Mesenteric fat pad (tissue), 1 donor: Measurements from ENCODE around the gene NPSR1. TPM values are rescaled to one million over a fixed set of nuclear protein-coding genes. Genes with fewer than 3 reads are reported as not detected.

ENCODE experiments used
- DNase-seq: peaks from one replicate; pipeline ENCODE4 v3.0.0-alpha.2; 2020; ENCODE audit warnings: low spot score
- total RNA-seq: library from RNA; stranded (reverse); fragmentation: NEBNext Ultra II Directional; extraction: Animal tissue kit (Norgen Biotek cat#: 25700); gene quantifications from one replicate; pipeline ENCODE4 v1.2.1, GENCODE V29; 2021
- donor health status: DM: yes; HTN: yes; CAD: no.

Gene NPSR1
- total RNA-seq, 1 donor from 2014 or later, result not detected

DNA sequence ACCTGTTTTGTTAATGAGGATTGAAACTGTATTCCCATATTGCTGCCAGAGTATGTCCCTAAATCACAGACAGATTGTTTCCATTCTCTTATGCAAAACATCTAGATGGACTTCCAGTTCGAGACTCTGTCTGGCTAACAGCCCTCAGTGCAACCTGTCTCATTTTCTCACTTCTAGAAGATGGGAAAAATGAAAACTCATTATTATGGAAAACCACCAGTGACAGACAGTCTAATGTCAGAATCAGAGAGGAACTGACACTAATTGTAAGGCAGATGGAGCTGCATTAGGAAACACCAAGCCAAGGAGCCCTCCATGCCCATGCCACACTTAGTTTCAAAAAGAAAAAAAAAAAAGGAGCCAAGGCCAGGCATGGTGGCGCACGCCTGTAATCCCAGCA lies 61.6 kb downstream of the NPSR1 start:
- DNase-seq, result no peak

DNA sequence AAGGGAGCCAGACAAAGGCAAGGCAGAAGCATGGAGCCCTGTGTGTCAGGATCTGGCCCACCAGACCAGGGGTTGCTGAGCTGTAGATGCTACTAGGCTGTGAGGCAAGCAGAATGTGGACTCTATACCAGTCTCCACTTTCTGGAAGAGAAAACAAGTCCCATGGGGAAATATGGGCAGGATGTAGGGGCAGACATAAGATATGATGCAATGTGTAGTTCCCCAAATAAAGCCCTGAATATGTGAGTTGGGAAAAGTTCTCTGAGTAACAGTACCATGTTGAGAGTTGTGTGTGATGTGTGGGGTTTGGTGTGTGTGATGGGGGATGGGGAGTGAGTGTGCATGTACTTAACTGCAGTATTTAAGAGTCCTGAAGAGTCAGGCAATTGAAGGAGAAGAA lies 62.3 kb downstream of the NPSR1 start:
- no peak for DNase-seq

GRCh38 chr7:34723338-34723737 lies 65.3 kb downstream of the NPSR1 start:
- DNase-seq, result no peak

DNA sequence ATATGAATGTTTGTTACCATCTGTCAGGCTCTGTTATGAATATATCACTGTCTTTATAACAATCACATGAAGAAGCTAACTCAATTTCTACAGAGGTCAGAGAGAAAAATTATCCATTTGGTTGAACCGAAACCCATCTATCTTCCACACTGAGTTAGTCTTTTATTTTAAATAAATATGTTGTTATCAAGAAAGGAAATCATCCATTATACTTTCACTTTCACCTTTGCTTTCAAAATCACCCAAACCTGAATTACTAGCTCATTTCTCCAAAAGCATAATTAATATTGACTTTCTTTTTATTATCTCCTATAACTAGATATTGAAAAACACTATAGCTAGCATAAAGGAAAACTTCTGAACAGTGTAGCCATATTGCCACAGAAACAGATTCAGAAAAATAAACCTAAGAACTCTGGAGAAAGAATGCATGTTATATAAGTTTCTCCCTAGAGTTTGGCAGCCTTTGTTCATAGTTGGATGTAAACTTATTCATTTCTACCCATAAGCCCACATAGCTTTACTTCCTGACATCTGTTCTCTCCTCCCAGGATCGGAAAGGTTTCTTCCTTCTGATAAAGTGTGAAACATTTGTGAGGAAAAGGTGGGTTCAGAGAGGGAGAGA lies 66.0 kb downstream of the NPSR1 start:
- no peak for DNase-seq

DNA sequence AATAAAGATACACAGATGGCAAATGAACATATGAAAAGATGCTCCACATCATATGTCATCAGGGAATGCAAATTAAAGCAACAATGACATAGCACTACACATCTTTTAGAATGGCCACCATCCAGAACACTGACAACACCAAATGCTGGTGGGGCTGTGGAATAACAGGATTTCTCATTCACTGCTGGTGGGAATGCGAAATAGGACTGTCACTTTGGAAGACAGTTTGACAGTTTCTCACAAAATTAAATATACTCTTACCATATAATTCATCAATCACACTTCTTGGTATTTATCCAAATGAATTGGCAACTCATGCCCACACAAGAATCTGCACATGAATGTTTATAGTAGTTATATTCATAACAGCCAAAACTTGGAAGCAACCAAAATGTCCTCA lies 68.2 kb downstream of the NPSR1 start:
- no peak for DNase-seq

- DNase-seq, result no peak
Observed at GRCh38 chr7:34727464-34727995, 69.5 kb downstream of the NPSR1 start.

GRCh38 chr7:34728156-34728555 lies 70.1 kb downstream of the NPSR1 start:
- DNase-seq, result no peak

DNA sequence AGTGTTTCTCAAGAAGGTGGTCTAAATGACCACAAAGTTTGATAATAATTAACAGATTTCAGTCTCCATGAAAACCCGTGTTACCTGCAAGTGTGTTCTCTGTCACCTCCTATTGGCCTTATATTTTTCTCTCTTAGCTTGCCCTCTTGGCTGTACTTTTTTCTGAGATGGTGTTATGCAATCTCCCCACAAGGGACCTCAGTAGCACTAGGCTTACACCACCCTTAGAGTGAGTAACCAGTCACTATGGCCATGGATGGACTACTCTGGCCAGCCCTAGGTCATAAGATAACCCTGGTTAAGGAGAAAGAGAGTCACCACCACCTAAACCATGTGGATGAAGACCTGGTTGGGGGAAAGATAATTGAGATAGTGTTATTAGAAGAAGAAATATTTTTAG lies 76.8 kb downstream of the NPSR1 start:
- DNase-seq, result no peak

DNA sequence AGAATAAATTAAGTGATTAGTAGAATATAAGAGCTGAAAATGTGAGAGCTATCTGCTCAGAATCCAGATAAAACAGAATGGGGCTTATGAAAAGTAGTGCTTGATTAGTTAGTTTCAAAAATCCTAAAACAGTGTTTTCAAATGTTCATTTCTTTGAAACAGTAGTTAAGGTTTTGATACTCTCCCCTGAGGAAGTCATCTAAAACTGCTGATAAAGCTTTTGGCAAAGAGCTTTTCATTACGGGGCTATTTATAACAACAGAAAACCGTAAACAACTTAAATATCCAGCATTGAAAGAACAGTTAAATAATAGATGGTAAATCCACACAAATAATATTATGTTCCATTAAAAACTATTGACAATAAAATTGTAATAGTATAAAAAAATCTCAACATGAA lies 77.5 kb downstream of the NPSR1 start:
- no peak for DNase-seq

GRCh38 chr7:34739651-34740300 lies 81.8 kb downstream of the NPSR1 start:
- no peak for DNase-seq

DNA sequence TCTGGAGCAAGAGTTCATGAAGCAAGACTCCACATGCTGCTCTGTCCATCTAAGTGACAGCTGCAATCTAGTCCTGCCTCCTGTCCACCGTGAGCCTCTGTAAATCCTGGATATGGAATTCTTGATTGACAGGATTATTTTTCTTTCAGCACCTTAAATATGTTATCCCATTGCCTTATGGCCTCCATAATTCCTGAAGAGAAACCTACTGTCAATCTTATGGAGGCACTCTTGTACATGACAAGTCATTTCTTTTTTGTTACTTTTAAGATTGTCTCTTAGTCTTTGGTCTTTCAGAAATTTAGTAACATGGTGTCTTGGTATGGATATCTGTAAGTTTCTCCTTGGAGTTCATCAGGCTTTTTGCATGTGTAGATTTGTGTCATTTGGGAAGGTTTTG lies 82.8 kb downstream of the NPSR1 start:
- no peak for DNase-seq

DNA sequence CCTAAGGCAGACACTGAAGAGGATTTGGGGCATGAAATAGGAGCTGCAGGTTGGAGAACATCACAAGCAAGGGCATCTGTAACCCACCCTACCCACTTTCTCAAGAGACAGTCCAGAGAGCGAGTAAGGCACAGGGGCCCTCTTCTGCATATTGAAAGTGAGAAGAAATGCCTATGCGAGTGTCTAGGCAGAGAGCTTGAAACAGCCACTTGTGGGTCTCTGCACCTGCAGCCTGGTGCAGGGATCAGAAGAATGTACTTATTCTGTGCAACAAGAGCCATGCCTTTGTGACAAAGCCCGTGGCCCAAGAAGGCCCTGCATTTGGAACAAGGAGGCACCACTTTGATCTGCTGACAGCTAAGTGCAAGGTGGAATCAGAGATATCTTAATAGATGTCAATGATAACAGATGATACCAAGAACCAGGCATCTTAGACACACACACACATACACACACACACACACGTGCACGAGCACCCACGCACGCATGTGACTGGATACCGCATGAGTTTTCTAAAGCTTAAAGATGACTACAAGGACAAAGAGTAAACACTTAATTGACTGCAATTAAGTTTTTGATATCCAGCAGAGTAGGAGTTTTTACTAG lies 89.3 kb downstream of the NPSR1 start:
- DNase-seq, result no peak

DNA sequence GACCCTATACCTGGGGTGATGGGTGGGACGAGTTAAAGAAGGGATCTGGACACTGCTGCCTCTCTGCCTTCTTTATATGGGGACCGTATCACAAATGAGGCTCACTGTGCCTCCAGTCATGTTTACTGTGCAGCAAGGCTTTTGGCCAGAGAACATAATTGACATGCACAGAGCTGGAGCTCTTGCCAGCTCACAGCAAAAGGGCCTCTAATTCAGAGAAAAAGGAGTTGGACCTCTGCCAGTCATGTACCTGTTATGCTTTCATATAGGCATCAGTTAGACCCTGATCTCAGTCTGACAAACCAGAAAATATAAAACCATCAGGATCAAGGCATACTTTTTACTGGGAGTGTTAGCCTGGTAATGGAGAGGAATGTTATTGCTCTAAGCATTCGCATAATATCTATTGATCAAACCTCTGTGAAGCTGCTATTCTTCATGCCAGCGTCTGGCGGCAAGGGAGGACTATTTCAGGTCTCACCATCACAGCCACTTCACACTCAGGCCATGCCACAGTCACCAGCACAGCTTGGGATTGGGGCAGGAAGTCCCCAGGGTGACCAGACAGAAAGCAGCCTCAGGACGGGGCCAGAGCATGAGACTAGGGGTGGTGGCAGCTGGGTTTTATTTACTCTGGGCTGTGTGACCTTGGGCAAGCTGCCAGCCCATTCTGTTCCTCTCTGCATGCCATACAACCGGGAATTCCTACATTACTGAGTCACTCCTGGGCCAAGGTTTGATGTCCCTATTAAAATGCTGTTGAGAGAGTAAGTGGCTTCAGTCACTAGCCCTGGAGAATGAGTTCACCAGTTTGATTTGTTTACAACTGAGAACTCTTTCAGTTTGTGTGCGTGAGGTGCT lies 90.1 kb downstream of the NPSR1 start:
- no peak for DNase-seq

GRCh38 chr7:34748728-34749089 lies 90.7 kb downstream of the NPSR1 start:
- DNase-seq, result no peak

GRCh38 chr7:34749446-34749845 lies 91.4 kb downstream of the NPSR1 start:
- no peak for DNase-seq

GRCh38 chr7:34750209-34750608 lies 92.2 kb downstream of the NPSR1 start:
- DNase-seq, result no peak

DNA sequence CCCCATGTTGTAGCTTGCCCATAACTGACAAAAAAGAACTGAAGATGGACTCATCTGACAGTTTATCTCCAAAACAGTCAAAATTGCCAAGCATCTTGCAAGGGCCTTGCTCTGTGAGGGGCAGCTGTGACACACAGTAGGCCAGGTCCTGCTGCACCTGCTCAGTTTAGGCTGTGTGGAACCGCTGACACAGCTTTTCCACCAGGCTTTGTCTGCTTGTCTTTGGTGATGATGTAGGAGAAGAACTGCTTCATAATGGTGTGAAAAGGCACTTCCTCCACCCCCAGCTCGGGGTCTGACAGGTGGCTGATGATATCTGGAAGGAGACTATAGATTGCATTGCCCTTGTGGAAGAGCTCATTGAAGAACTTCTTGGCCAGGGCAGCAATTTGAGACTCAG lies 92.6 kb downstream of the NPSR1 start:
- DNase-seq, result no peak

- no peak for DNase-seq
Observed at GRCh38 chr7:34751725-34752643, 94.0 kb downstream of the NPSR1 start.

DNA sequence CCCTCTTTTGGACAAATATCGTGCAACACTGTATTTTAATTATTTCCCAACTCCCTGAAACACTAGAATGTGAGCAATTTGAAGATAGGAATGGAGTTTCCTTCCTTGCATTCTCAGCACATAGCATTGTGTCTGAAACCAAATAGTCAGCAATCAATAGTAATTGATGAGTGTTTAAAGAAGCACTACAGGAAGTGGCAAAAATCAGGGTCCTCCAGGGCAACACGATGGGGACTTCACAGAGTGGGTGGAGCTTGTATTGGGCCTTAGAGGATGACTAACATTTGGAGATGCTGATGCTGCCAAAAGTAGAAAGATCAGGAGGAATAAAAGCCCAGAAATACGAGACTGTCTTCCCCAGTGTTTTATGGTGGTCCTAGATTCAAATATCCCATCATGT lies 94.9 kb downstream of the NPSR1 start:
- no peak for DNase-seq

GRCh38 chr7:34755008-34755407 lies 97.0 kb downstream of the NPSR1 start:
- DNase-seq, result no peak

DNA sequence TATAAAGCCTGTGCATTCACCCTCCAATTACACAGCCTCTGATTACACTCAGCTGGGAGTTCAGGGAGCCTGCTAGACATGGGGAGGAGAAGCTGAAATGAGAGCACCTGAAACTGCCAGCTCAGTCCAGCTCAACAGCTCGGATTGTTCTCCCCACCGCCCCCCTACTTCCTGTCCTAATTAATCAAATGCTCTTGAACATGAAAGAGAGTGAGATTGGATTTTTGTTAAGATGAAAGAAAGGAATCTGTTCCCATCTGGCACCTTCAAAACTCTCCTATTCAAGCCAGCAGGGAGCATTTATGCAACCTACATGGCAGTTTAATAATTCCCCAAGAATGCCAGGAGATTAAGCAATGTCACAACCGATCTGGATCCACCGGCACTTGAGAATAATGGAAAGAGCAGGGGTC lies 98.0 kb downstream of the NPSR1 start:
- no peak for DNase-seq
